A549 (cell line): ENCODE measurements around the gene CHAF1A.

Experiments
- POLR2A ChIP-seq: IDR thresholded peaks from 2 replicates; pipeline ENCODE4 v1.6.1; 2012; ENCODE audit warnings: mild to moderate bottlenecking, low read length
- SMC3 ChIP-seq: fragments of >200 bp; sonication (Bioruptor Twin); formaldehyde crosslinking; IDR thresholded peaks from 3 replicates; pipeline ENCODE4 v1.6.1; 2018; ENCODE audit warnings: inconsistent platforms
- TF ChIP-seq, protein P1 (sequence below): fragments of >200 bp; sonication (Bioruptor Twin); formaldehyde crosslinking; IDR thresholded peaks from 3 replicates; pipeline ENCODE4 v1.5.1; 2016
- TF ChIP-seq, protein P2 (sequence below): fragments of 450-650 bp; IDR thresholded peaks from 2 replicates; pipeline ENCODE4 v1.6.1; 2014; ENCODE audit warnings: antibody characterized with exemption

DNA sequence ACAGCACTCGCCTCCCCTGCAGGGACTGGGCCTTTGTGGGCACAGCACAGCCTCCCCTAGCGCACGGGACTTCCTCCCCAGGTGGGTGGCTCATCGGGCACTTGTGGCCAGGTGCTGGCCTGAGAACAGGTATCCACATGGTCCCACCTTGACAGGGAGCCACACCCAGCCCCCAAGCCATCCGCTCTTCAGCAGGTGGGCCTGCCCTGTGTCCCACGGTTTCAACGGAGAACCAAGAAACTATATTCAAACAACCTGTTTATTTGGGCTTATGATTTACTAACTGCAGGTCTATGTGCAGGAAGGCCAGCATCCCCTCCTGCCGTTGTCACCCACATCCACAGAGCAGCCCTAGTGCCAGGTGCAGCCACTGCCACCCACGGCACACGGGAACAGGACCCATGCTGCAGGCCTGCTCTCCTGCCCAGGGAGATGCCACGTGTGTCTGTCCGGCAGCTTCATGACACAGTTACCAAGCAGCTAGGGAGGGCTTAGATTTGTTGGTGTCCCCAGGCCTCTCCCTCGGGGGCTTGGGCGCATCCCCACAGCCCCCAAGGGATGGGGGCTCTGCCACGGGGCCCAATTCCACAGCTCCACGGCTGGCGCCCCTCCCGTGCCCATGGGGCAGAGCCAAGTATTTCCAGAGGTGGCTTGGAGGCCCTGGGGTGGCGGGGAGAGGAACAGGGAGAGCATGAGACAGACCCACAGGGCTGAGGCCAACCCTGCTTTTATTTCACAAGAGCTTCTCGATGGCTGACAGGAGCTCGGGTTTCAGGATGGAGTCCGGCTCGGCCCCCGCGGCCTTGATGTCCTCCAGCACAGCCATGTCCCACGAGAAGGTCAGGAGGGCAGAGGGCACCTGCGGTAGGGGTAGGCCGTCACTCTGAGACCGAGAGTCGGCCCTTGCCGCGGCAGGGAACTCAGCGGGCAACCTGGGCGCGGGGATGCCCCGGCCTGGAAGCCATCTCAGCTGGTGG lies 42.6 kb downstream of the CHAF1A start:
- TF ChIP-seq, protein P1, sequence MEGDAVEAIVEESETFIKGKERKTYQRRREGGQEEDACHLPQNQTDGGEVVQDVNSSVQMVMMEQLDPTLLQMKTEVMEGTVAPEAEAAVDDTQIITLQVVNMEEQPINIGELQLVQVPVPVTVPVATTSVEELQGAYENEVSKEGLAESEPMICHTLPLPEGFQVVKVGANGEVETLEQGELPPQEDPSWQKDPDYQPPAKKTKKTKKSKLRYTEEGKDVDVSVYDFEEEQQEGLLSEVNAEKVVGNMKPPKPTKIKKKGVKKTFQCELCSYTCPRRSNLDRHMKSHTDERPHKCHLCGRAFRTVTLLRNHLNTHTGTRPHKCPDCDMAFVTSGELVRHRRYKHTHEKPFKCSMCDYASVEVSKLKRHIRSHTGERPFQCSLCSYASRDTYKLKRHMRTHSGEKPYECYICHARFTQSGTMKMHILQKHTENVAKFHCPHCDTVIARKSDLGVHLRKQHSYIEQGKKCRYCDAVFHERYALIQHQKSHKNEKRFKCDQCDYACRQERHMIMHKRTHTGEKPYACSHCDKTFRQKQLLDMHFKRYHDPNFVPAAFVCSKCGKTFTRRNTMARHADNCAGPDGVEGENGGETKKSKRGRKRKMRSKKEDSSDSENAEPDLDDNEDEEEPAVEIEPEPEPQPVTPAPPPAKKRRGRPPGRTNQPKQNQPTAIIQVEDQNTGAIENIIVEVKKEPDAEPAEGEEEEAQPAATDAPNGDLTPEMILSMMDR, result no peak
- TF ChIP-seq, protein P2, sequence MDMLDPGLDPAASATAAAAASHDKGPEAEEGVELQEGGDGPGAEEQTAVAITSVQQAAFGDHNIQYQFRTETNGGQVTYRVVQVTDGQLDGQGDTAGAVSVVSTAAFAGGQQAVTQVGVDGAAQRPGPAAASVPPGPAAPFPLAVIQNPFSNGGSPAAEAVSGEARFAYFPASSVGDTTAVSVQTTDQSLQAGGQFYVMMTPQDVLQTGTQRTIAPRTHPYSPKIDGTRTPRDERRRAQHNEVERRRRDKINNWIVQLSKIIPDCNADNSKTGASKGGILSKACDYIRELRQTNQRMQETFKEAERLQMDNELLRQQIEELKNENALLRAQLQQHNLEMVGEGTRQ, result no peak
- TF ChIP-seq POLR2A (no peak), SMC3 (no peak)
